Measurements from ENCODE around the gene GALNT1. TPM values are rescaled to one million over a fixed set of nuclear protein-coding genes. Genes with fewer than 3 reads are reported as not detected.

GALNT1 gene
- total RNA-seq, 1 experiment from 2014 or later = 77.9 TPM

GRCh38 chr18:35696307-35696706 lies 114.8 kb downstream of the GALNT1 start:
- Histone ChIP-seq H2BK12ac (ENCODE audit: insufficient read length, low read depth, low read length) (no peak overlapping the region), H3K9ac (ENCODE audit: extremely low read depth, insufficient read length, low read length) (no peak overlapping the region), H3K27ac (ENCODE audit: insufficient read length, low read depth, low read length) (no peak overlapping the region), H3T11ph (ENCODE audit: low read length) (no peak overlapping the region), H3K9me3 (ENCODE audit: control insufficient read depth, low read depth, low read length) (no peaks in the 10 kb centered on the region), H3K4ac (ENCODE audit: low read depth, low read length) (no peak overlapping the region), H3K14ac (ENCODE audit: insufficient read depth, low read length) (no peak overlapping the region), H3K79me1 (ENCODE audit: insufficient read depth, low read depth, low read length, poor library complexity, severe bottlenecking) (no peaks in the 10 kb centered on the region), H3K23ac (ENCODE audit: insufficient read length, low read depth, low read length) (no peak overlapping the region), H3K23me2 (ENCODE audit: insufficient read length, low read depth, low read length, poor library complexity, severe bottlenecking) (no peaks in the 10 kb centered on the region), H3K56ac (ENCODE audit: insufficient read length, low read depth, low read length) (no peak overlapping the region), H2BK5ac (ENCODE audit: insufficient read length, low read length) (no peak overlapping the region), H3K18ac (ENCODE audit: insufficient read length, low read depth, low read length) (no peak overlapping the region), H2BK15ac (ENCODE audit: low read depth, low read length) (no peak overlapping the region), H4K20me1 (ENCODE audit: control insufficient read depth, insufficient read depth, insufficient read length) (no peaks in the 10 kb centered on the region), H2BK120ac (ENCODE audit: low read depth, low read length, poor library complexity, severe bottlenecking) (no peak overlapping the region), H3K79me2 (ENCODE audit: insufficient read depth, low read length) (no peaks in the 10 kb centered on the region), H4K91ac (ENCODE audit: insufficient read length, low read depth, low read length) (no peak overlapping the region), H4K8ac (replicated peaks; ENCODE audit: insufficient read length, low read depth, low read length) (no peak overlapping the region), H3K4me1 (ENCODE audit: insufficient read depth, low read length) (no peaks in the 10 kb centered on the region; the same call in 1 of the 2 replicates), H2BK20ac (ENCODE audit: low read depth, low read length, poor library complexity, severe bottlenecking) (no peak overlapping the region), H2AFZ (ENCODE audit: low read length) (no peak overlapping the region), H3K27me3 (ENCODE audit: insufficient read depth, low read length) (no peaks in the 10 kb centered on the region), H3K4me2 (ENCODE audit: insufficient read depth, insufficient read length, low read length) (no peak overlapping the region), H2AK5ac (ENCODE audit: insufficient read length, low read length) (no peak overlapping the region), H4K5ac (ENCODE audit: insufficient read length, low read depth, low read length) (no peak overlapping the region)
- no CpG with 5 or more reads among the region's 3 CpGs for WGBS (ENCODE audit: extremely low coverage, insufficient read length, low lambda C conversion rate)
- H3K4me3 Mint-ChIP-seq = no peak overlapping the region
- no peaks in the 10 kb centered on the region for H3K9me3 Mint-ChIP-seq
- H3K27me3 Mint-ChIP-seq (ENCODE audit: low read depth) = no peaks in the 10 kb centered on the region
- DNase-seq = no peak
- peaks cover 0 to 8% (median 5%) of the 10 kb centered on the region in 3 experiments; a peak in 3 of 7 replicates for H3K36me3 Mint-ChIP-seq (ENCODE audit: insufficient read depth in 1 of 3, low read depth in 3 of 3)
- H3K4me1 Mint-ChIP-seq = no peaks in the 10 kb centered on the region
- no peak overlapping the region for H3K27ac Mint-ChIP-seq
- TF ChIP-seq CTCF (conservative IDR thresholded peaks at IDR 0.05) = no peak
